HG02870 (cell line): ENCODE results near the gene CCDC92.
"Not testable (repeated sequence)": the region's sequence is repeated elsewhere in the genome, so short reads cannot be mapped to it uniquely, and the experiment has no call there.

Source experiments
- ATAC-seq: cut with Tn5 transposase; IDR thresholded peaks from one replicate; pipeline ENCODE4 v1.9.1; 2021; ENCODE audit warnings: mild to moderate bottlenecking, moderate library complexity; ENCODE audit not compliant: unreplicated experiment

CCDC92 gene

DNA sequence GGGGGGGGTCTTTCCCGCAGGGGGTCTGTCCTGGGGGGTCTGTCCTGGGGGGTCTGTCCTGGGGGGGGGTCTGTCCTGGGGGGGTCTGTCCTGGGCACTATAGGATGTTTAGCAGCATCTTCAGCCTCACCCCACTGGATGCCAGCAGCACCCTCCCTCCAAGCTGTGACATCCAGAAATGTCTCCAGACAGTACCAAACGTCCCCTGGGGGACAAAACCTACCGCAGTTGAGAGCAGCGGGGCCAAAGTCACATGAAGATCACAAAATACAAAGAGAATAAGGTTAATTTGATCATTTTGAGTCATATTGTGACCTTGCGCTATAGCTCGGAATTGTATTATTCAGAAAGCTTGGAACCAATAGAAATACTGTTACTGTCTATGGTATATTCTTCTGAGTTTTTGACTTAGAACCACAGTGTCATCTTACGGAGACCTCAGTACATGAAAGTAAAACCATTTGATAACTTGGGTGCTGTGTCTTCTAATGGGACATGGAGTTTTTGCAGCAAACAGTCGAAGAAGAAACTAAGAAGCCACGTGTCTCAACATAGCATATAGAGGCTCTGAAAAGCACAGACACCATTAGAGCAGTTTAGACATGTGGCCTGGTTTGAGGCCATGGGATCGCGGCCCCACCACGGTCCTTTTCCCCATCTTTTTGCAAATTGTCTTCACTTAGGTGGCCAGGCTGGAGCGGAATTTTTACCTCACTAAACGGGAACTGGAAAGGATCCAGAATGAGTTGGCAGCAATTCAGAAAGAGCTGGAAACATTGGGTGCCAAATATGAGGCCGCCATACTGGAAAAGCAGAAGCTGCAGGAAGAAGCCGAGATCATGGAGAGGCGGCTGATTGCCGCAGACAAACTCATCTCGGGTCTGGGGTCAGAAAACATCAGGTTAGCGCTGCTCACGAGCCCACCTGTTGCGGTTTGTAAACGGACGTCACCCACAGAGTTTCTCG lies 59.9 kb downstream of the CCDC92 start:
- no peak for ATAC-seq

DNA sequence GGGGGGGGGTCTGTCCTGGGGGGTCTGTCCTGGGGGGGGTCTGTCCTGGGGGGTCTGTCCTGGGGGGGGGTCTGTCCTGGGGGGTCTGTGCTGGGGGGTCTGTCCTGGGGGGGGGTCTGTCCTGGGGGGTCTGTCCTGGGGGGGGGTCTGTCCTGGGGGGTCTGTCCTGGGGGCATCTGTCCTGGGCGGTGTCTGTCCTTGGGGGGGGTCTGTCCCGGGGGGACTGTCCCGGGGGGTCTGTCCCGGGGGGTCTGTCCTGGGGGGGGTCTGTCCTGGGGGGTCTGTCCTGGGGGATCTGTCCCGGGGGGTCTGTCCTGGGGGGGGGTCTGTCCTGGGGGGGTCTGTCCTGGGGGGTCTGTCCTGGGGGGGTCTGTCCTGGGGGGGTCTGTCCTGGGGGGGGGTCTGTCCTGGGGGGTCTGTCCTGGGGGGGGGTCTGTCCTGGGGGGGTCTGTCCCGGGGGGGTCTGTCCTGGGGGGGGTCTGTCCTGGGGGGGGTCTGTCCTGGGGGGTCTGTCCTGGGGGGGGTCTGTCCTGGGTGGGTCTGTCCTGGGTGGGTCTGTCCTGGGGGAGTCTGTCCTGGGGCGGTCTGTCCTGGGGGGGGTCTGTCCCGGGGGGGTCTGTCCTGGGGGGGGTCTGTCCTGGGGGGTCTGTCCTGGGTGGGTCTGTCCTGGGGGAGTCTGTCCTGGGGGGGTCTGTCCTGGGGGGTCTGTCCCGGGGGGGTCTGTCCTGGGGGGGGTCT lies 60.8 kb downstream of the CCDC92 start:
- not testable (repeated sequence) for ATAC-seq

DNA sequence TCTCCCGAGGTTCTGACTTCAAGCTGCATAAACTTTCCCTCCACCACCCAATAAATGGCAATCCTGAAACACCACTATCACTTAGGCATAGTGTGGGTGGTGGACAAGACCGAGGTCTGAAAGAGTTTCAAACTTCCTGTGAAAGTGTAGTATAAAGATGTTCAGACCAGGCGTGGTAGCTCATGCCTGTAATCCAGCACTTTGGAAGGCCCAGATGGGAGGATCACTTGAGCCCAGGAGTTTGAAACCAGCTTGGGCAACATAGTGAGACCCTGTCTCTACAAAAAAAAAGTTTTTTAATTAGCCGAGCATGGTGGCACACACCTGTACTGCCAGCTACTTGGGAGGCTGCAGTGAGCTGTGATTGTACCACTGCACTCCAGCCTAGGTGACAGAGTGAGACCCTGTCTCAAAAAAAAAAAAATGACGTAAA lies 61.9 kb downstream of the CCDC92 start:
- ATAC-seq: no peak

DNA sequence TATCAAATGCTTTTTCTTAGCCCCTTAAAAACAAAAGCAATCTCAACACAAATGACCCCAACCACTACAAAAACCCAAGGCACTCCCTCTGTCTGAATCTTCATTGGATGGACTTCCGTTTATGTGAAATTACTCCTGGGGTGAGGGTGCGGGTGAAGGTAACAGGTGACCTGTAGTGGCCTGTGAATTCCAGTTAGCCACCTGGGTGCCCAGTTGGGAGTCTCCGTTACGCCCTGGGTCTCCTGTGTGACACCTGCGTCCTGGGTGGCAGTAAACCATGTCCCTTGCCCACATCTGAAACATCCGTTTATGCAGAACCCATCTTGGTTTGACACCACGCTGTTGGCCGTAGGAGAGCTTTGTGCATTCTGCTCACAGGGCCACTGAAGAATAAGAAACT lies 62.6 kb downstream of the CCDC92 start:
- ATAC-seq: no peak

DNA sequence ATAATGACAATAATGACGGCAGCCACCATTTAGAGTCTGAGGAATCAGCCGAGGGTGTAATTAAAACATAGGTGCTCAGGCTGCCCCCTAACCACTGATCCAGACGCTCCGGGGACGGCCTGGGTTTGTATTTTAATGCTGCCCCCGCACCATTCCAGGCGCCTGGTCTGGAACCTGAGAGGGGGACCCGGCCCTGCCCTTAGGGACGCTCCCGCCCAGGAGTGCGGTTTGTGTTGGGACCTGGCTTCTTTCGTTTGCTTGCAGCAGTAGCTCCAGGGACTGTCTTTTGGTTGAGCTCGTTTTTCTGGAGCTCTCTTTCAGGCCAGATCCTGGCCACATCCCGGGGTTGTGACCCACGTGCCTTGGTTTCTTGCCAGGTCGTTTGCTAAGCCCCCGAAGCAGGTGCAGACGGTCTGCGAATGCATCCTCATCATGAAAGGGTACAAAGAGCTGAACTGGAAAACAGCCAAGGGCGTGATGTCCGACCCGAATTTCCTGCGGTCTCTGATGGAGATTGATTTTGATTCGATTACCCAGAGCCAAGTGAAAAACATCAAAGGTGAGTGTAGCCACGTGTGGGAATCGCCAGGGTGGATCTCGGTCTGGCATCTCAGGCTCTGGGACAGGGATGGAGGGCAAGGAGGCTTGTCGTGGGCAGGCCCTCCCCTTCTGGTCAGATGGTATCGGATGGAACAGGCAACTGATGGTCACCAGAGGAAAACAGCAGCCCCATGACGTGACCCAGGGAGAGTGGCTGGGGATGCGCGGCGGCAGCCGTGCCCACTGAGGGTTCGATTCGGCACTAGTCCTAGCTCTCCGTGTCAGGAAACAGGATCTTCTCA lies 63.5 kb downstream of the CCDC92 start:
- ATAC-seq: no peak

DNA sequence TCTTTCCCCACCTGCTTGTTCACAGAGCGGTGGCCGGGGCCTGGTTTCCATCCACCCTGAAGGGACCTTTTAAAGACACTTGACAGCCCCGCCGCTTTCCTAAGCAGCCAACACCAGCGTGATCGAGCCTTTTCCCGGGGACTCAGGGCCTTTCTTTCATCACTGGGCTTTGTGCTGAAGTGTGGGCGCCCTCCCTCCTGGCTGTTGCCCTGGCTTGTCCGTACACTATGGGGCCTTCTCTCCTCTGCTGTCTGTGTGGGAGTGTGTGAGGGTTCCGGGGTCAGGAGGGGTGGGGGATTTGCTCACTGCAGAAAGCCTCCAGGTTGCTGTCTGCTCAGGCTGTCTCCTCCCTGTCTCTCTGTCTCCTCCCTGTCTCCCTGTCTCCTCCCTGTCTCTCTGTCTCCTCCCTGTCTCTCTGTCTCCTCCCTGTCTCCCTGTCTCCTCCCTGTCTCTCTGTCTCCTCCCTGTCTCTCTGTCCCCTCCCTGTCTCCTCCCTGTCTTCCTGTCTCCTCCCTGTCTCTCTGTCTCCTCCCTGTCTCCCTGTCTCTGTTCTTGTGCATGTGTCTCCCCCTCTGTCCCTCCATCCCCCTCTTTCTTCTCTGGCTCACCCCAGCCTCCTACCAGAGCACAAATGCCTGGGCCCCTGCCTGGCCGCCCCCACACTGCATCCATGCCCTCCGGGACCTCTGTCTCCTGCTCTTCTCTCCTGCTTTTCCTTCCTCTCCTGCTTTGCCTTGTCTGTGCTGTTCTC lies 64.7 kb downstream of the CCDC92 start:
- ATAC-seq: no peak

DNA sequence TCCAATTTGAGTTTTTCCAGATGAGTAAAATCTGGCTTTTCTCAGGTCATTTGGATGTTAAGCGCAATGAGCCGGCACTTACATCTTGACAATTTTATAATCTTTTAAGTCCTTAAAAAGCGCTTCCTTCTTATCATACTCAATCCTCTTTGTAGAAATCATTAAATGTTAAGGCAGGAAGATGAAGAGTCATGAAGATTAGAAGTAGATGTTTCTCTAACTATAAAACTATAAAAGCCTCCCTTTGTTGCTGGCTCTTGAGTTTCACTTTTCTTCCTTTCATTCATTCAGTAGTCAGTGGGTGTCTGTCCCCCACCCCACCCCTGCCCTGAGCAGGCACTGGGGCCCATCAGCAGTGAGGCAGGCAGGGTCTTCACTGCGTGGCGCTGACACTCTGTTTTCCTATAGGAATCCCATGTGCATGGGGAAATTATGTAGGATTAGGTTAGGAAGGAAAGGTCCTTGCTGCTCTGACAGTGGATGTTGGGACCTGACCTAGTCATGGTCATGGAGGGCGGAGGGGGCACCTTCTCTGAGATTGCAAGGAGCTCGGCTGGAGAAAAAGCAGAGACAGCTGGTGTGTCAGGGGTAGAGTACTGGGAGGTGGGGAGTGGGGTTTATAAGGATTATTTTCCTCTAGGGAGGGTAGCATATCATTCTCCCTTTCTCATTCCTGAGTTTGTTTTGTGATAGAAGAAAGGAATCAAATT lies 65.8 kb downstream of the CCDC92 start:
- no peak for ATAC-seq

DNA sequence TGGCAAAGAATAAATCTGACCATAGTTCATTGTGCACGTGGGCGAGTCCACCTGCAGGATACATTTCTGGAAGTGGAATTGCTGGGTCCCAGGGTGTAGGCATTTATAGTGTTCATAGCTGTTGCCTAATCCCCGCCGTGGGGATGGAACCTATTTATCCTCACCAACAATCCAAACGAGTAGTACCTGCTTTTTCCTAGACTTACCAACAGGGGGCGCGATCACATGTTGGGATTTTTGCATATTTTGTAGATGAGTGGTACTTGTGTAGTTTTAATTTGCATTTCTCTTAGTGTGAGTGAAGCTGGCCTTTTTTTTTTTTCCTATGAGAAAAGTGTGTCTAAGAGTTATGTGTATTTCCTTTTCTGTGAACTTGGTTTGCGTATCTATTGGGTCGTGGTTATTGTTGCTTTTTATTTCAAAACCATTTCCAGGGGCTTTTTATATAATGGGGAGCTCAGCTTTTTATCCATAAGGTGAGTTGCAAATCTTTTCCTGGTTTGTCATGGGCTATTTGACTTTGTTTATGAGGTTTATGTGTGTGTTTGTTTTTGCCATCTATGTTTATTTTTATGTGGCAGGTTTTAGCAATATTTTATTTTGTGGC lies 67.2 kb downstream of the CCDC92 start:
- ATAC-seq: no peak

DNA sequence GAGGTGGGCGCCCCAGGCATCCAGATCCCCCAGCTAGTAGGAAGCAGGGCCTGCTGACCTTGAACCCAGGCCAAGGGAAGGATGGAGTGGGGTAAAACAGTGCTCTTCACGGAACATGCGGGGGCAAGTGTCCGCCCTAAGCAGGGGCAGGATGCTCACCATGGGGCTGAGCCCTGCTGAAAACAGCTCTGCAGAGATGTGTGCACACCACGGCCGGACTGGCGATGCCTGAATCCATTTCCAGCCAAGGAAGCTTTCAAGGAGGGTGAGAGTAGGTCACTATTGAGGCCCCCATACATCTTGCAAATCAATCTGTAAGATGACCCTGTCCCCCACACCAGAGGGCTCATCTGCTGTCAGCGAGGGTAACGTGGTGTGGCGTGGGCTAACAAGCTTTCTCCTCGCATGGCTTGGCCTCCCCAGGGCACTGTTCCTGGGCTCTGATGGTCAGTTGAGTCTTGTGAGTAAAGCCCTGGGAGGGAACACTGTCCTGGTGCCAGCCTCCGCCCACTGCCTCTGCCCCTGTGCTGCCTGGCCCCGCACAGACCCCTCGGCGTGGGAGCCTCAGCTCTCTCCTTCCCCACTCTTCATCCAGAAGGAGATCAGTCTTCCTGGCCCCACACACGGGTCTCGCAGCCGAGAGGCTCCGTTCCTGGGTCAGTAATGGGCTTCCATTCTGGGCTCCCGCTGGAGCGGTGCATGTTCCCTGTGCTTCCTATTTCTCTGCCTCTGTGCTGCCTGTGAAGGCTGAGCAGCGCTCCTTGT lies 69.1 kb downstream of the CCDC92 start:
- ATAC-seq: no peak

DNA sequence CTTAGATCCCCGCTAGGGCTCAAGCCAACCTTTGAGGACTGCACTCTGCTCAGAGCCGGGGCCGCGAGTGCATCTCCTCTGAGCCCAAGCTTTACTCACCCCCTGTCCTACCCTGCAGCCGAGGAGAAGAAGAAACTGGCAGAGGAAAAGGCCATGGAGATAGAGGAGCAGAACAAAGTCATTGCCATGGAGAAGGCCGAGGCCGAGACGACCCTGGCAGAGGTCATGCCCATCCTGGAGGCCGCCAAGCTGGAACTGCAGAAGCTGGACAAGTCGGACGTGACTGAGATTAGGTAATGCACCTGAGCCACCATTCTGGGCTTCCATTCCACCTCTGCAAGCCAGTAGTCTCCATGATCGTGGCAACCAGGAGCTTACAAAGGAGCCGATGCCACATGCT lies 69.8 kb downstream of the CCDC92 start:
- ATAC-seq: no peak

DNA sequence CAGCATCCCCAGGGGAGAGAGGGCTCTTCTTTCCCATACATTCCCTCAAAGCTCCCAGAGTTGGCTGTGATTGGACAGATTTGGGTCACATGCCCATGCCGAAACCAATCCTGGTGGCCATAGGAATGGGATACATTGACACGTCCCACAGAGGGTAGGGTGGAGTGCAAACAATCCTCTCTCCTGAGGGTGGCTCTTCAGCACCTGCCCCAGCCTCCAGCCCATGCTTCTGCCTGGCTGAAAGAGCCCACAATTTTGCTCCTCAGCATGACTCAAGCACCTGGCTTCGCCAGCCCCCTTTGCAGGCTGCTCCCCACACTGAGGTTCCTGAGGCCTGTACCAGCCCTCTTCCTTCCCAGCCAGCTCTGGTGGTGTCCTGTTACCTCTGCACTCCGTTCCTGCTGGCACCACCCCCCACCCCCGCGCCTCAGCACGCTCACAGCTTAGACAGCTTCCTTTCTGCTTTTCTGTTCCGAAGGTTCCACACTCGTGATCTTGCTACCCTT lies 71.7 kb downstream of the CCDC92 start:
- ATAC-seq: no peak

DNA sequence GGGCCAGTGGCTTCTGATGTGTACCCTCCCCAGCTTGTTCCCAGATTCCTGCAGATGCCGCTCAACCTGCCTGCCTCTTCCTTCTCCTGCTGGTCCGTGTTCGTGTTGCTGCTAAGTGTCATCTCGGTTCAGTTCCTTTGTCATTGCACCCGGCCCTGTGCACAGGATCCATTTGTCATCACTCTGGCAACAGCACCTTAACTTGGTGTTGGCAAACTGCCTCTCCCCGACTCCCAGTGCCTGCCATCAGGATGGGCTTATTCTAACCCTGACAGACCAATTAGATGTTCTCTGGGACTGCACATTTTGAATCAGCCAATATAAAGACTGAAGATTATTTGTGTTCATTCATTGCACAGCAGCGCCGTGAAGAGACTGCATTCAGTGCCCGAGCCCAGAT lies 73.3 kb downstream of the CCDC92 start:
- no peak for ATAC-seq

DNA sequence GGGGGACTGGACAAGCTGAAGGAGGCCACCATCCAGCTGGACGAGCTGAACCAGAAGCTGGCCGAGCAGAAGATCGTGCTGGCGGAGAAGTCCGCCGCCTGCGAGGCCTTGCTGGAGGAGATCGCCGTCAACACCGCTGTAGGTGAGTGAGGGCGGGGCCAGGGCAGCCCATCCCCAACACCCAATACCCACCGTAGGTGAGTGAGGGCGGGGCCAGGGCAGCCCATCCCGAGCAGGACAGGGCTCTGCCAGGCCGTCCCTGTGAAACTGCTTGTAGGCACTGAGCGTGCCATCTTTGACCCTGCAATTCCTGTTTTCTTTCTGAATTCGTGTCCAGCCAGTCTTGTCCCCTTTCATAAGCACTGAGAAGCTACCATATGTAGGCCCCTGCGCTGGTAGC lies 74.0 kb downstream of the CCDC92 start:
- no peak for ATAC-seq

DNA sequence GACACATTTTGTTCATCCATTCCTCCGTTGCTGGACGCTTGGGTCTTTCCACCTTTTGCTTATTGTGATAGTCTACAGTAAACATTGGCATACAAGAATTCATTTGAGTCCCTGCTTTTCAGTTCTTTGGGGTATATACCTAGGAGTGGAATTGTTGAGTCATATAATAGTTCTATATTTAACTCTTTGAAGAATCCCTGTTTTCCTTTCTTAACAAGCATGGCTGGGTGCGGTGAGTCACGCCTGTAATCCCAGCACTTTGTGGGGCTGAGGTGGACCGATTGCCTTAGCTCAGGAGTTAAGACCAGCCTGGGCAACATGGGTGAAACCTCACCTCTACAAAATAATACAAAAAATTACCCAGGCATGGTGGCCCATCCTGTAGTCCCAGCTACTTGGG lies 75.4 kb downstream of the CCDC92 start:
- ATAC-seq: no peak

DNA sequence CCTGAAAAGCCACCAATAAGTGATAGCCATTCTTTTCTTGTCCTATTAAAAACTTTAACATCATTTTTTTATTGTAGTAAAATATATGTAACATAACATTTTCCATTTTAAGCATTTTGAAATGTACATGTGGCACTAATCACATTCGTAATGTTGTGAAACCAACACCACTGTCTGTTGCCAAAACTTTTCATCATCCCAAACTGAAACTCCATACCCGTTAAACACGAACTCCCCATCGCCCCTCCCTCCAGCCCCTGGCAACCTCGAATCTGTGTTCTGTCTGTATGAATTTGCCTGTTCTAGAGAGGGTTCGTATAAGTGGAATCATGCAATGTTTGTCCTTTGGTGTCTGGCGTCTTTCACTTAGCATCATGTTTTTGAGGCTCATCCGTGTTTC lies 75.9 kb downstream of the CCDC92 start:
- no peak for ATAC-seq

DNA sequence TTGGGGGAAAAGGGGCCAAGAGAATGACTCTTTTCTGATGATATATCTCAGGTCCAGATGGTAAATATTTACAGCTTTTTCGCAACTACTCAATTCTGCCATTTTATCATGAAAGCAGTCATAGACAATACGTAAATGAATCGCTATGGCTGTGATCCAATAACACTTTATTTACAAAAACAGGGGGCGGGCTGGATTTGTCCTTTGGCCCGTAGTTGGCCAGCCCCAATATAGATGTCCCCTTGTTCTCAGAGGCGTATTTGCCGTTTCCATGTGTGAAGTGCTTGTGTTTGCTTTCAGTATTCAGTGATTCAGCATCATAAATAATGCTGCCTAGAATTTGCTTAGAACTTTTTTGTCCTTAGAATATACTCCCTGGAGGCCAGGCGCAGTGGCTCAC lies 77.2 kb downstream of the CCDC92 start:
- ATAC-seq: no peak

DNA sequence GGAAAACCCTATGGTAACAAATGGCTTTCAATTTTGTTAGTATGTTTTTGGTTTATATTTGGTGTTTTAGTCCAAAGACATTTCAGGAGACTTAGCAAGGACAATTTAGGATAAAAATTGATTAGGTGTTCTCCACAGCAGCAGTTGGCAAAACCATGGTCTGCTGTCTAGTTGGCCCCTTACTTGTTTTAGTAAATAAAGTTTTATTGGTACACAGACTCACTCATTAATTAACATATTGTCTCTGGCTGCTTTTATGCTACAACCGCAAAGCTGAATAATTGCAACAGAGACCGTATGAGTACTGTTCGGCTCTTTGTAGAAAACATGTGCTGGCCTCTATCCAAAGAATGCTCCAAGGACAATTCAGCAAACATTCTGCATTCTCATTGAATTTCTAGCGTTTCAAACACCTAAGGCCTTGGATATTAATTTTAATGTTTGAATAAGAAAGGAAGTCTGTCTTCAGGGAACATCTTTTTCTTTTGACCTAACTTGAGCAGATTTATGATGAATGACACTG lies 77.7 kb downstream of the CCDC92 start:
- no peak for ATAC-seq

DNA sequence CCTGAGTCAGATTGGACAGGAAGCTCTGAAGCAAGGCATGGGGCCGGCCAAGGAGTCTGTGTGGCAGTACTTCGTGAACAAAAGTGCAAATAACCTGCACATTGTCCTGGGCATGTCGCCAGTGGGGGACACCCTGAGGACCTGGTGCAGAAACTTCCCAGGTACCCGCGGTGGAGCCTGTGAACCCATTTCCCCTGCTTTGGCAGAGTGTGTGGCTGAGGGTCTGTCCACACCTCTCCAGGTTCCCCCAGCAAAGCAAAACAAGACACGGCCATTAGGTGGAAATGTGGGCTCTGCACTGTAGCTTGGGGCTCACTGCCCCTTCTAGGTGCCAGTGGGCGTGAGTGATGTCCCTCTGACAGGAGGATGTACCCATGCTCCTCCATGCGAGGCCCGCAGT lies 79.4 kb downstream of the CCDC92 start:
- ATAC-seq: no peak
